GM18868 (cell line): Measurements from ENCODE around the gene RBM4B.
"Not testable (repeated sequence)": the region's sequence is repeated elsewhere in the genome, so short reads cannot be mapped to it uniquely, and the experiment has no call there.

Experiments used
- ATAC-seq: cut with Tn5 transposase; IDR thresholded peaks from one replicate; pipeline ENCODE4 v1.9.1; 2021; ENCODE audit warnings: mild to moderate bottlenecking, moderate library complexity; ENCODE audit not compliant: unreplicated experiment

Gene RBM4B

GRCh38 chr11:66677599-66678375 is at the start of gene RBM4B:
RBM4B (minus strand) TSS chr11:66677887; CDS start chr11:66677079, 808 bp downstream.
- ATAC-seq, result peak; percentile 86

GRCh38 chr11:66725647-66726046 is 48.0 kb upstream of the RBM4B start:
- ATAC-seq, result no peak

GRCh38 chr11:66725114-66725513 is 47.4 kb upstream of the RBM4B start:
- no peak for ATAC-seq

- ATAC-seq, result not testable (repeated sequence)
Observed at GRCh38 chr11:66724167-66724566, 46.5 kb upstream of the RBM4B start.

GRCh38 chr11:66723693-66724092 is 46.0 kb upstream of the RBM4B start:
- ATAC-seq, result no peak

GRCh38 chr11:66722745-66723651 is 45.3 kb upstream of the RBM4B start:
- ATAC-seq, result no peak

- ATAC-seq, result no peak
Observed at GRCh38 chr11:66721939-66722338, 44.3 kb upstream of the RBM4B start.

- no peak for ATAC-seq
Observed at GRCh38 chr11:66720899-66721470, 43.3 kb upstream of the RBM4B start.

- no peak for ATAC-seq
Observed at GRCh38 chr11:66720223-66720898, 42.7 kb upstream of the RBM4B start.

- no peak for ATAC-seq
Observed at GRCh38 chr11:66719111-66719872, 41.6 kb upstream of the RBM4B start.

GRCh38 chr11:66718320-66718971 is 40.8 kb upstream of the RBM4B start:
- ATAC-seq, result no peak

- no peak for ATAC-seq
Observed at GRCh38 chr11:66717925-66718319, 40.2 kb upstream of the RBM4B start.

GRCh38 chr11:66716996-66717395 is 39.3 kb upstream of the RBM4B start:
- no peak for ATAC-seq

- ATAC-seq, result no peak
Observed at GRCh38 chr11:66715346-66716085, 37.8 kb upstream of the RBM4B start.

- no peak for ATAC-seq
Observed at GRCh38 chr11:66713746-66714480, 36.2 kb upstream of the RBM4B start.

- ATAC-seq, result no peak
Observed at GRCh38 chr11:66710384-66710930, 32.8 kb upstream of the RBM4B start.

GRCh38 chr11:66708701-66709100 is 31.0 kb upstream of the RBM4B start:
- no peak for ATAC-seq

GRCh38 chr11:66708094-66708493 is 30.4 kb upstream of the RBM4B start:
- no peak for ATAC-seq
